SK-MEL-5 (cell line): ENCODE measurements around the gene WDR59. TPM values are rescaled to one million over a fixed set of nuclear protein-coding genes. Genes with fewer than 3 reads are reported as not detected.
"Not testable (repeated sequence)": the region's sequence is repeated elsewhere in the genome, so short reads cannot be mapped to it uniquely, and the experiment has no call there.

Experiments used
- DNase-seq: peaks from one replicate; pipeline ENCODE4 v3.0.0-alpha.2; 2016; ENCODE audit warnings: low read depth, low spot score
- in situ Hi-C: cut with HindIII; loops from 2 replicates; pipeline ENCODE4 v1.10.0; 2016; ENCODE audit warnings: low sequenced_read_pairs, high pct_unique_total_duplicates, low pct_unique_long_range_greater_than_20kb
- total RNA-seq: library from RNA; depleted of rRNA; stranded (reverse); fragments of >200 nt; shearing (Covaris generic); gene quantifications from 2 replicates; pipeline ENCODE4 v1.2.3, GENCODE V29; 2014

Gene WDR59
- total RNA-seq, 1 experiment from 2014 or later: 15.4 TPM

DNA sequence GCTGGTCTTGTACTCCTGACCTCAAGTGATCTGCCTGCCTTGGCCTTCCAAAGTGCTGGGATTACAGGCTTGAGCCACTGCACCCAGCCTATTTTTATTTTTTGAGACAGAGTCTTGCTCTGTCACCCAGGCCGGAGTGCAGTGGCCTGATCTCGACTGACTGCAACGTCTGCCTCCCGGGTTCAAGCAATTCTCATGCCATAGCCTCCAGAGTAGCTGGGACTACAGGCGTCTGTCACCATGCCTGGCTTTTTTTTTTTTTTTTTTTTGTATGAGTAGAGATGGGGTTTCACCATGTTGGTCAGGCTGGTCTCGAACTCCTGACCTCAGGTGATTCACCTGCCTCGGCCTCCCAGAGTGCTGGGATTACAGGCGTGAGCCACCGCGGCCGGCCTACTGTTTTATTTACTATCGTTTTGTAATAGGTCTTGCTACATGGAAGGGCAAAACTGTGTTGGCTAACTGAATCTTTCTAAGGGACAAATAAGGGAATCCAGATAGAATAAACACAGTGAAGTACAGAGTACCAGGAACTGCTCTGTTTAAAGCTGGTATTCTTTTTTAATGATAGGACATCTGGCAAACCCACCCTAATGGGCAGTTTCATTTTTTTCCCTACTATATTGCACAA, 31.6 kb upstream of the WDR59 start:
- DNase-seq, in situ Hi-C loops: not testable (repeated sequence)

GRCh38 chr16:75014318-75014717, 29.4 kb upstream of the WDR59 start:
- in situ Hi-C loops: no loop called here
- no peak for DNase-seq

- DNase-seq, in situ Hi-C loops: not testable (repeated sequence)
These were observed 28.2 kb upstream of the WDR59 start for GRCh38 chr16:75013123-75013522.

- DNase-seq: no peak
These were observed 27.6 kb upstream of the WDR59 start for GRCh38 chr16:75012380-75013081.

DNA sequence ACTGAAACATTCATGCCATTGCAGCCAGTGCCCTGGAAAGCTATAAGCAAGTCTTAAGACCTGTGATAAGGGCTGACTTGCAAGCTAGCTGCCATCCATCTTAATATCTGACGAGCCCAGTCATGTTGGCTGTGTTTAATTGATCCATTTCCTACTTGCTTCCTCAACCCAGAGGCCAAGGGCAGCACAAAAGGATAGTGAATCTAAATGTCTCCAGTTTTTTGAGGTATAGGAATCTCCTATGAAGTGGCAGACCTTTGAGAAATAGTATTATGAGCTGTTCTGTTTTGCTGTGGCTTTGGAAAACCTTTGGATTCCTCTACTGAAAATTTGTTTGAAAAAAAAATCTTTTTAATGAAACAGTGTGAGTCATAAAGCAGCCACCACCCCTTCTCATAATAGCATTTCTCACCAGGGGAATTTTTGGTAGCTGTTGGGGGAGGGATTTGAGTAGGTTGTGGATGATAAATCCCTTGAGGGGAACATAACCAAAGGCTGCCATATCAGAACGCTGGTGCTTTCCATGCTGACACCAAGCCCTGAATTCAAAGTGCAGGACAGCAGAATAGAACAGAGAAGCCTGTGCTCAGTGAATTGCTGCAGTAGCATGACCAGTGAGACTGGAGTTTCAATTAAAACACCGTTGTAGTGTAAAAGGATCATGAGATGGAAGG, 26.8 kb upstream of the WDR59 start:
- peak; percentile 15 for DNase-seq
- in situ Hi-C loops: no loop called here

More at GRCh38 chr16:75012380-75013081, 27.6 kb upstream of the WDR59 start:
- in situ Hi-C loops: no loop called here

DNA sequence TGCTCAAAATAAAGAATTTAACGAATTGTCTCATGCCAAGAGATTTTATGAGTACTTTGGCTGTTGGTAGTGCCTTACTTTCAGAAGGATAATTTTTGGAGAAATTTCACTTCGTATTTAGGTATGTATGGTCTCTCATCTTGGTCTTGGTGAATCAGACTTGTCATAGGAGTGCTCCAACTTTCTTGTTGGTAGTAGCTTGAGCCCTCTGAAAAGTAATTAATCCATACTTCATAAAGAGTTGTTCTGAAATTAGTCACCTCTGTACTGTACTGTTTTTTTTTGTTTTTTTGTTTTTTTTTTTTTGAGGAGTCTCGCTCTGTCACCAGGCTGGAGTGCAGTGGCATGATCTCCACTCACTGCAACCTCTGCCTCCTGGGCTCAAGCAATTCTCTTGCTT, 25.5 kb upstream of the WDR59 start:
- in situ Hi-C loops: no loop called here
- no peak for DNase-seq

DNA sequence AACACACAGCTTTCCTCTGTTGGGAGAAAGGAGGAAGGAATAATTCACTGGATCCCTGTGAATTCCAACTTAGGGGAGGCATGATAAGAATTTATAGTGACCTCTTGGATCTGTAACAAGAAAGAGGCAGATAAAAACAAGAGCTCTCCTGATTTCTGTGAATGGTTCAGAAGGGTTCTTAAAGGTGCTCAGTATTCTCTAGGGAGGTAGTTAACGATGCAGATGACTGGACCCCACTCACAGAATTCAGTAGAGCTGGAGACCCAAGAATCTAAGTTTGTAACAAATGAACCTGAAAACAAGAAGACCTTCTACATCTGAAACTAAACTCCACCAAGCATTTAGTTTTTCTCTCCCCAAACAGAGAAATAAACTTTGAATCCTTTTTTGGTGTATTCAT, 22.5 kb upstream of the WDR59 start:
- in situ Hi-C loops: no loop called here
- no peak for DNase-seq

GRCh38 chr16:75005697-75006096, 20.8 kb upstream of the WDR59 start:
- no peak for DNase-seq
- in situ Hi-C loops: no loop called here

DNA sequence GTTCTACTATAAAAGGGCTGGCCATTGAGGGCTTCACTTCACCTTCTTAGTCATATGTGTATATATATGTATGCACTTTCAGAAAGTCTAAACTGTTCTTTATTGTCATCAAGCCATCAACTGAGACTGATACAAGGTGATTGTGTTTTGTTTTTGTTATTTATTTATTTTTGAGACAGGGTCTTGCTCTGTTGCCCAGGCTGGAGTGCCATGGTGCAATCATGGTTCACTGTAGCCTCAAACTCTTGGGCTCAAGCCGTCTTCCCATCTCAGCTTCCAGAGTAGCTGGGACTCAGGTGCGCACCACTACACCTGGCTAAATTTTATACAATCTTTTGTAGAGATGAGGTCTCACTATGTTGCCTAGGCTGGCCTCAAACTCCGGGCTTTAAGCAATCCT, 19.5 kb upstream of the WDR59 start:
- in situ Hi-C loops: no loop called here
- DNase-seq: no peak

DNA sequence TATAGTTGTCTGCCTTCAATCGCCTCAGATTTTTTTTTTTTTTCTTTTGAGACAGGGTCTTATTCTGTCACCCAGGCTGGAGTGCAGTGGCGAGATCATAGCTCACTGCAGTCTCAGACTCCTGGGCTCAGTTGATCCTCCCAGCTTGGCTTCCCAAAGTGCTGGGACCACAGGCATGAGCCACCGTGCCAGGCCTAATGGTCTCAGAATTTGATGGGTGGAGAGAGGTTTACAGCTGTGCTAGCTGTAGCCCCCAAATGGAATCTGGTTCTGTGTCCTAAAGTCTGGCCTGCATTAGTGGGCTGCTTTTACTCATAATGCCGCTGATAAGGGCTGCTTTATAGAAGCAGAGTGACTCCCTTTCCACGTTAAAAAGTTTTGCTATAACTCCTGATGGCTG, 19.0 kb upstream of the WDR59 start:
- in situ Hi-C loops: no loop called here
- no peak for DNase-seq

- in situ Hi-C loops: no loop called here
- no peak for DNase-seq
These were observed 17.6 kb upstream of the WDR59 start for GRCh38 chr16:75002474-75002873.

- DNase-seq: no peak
These were observed 15.7 kb upstream of the WDR59 start for GRCh38 chr16:75000481-75001081.

DNA sequence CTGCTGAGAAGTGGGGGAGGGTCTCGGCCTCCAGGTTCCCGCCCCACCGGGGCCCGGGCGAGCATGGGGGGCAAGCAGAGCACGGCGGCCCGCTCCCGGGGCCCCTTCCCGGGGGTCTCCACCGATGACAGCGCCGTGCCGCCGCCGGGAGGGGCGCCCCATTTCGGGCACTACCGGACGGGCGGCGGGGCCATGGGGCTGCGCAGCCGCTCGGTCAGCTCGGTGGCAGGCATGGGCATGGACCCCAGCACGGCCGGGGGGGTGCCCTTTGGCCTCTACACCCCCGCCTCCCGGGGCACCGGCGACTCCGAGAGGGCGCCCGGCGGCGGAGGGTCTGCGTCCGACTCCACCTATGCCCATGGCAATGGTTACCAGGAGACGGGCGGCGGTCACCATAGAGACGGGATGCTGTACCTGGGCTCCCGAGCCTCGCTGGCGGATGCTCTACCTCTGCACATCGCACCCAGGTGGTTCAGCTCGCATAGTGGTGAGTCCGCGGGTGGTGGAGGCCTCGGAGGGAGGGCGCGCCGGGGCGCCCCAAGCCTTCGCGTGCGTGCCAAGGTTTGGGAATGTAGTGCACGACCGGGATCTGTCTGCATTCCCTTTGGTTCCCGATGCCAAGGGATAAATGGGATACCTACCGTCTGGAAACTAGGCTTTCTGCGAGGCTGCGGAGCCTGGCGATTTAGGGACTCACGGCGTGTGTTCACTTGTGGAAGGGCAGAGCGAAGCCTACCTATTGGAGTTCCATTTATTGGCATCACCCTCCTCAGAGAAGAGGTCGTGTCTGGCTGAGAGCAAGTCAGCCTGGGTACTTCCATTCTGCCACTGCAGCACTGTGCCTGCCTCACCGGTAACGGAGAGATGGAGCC, 14.9 kb upstream of the WDR59 start:
- in situ Hi-C loops: no loop called here
- no peak for DNase-seq

More at GRCh38 chr16:75000481-75001081, 15.7 kb upstream of the WDR59 start:
- in situ Hi-C loops: no loop called here

DNA sequence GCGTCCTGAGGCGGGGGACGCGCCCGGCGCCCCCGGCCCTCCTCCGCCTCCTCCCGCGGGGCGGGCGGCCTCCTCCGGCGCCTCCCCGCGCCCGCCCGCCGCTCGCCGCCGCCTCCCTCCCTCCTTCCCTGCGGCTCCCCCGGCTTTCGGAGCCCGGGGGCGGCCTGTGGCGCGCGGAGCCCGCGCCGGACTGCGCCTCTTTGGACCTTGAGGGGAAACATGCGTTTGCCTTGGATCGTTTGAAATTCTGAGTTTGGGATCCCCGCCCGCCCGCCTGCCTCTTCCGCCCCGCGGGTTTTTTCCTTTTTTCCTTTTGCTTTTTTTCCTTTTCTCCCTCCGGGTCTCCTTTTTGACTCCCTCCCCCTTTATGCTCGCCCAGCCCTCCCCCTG, 14.3 kb upstream of the WDR59 start:
- no peak for DNase-seq
- in situ Hi-C loops: no loop called here

DNA sequence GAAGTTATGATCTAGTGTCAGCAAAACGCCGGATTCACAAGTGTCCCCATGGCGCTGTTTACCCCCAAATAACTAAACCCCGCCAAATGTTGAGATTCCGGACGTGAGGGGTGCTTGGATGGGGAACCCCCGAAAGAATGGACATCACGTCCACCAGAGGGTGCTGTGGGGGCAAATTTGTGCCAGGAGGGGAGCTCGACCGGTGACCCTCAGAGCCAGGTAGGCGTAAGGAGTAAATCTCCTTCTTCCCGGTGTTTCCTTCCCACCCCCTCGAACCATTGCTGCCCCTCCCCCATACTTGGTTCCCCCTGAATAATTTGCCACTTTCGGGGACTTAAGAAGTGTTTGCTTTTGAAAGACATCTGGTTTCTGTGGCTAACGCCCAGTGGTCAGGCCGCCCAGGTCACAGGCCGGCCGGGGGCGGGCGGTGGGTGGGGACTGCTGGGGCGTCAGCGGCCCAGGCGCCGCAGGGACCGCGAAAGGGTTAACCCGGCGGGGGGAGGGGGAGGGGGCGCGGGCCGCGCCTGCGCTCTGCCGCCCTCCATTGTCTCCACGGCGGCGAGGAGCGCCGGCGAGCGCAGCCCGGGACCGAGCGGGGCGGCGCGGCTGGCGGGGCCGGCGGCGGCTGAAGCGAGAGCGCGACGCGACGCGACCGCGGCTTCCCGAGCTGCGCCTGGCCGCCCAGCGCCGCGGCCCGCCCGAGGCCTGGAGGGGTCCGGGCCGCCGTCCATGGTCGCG, 13.7 kb upstream of the WDR59 start, which contains the start of gene ZNRF1:
ZNRF1 (plus strand) TSS at position 544 of the 738 bp plus-strand sequence. CDS start 648 bp downstream, outside the sequence.
- in situ Hi-C loops: no loop called here
- peak; percentile 71 for DNase-seq

GRCh38 chr16:74997042-74997491, 12.1 kb upstream of the WDR59 start:
- in situ Hi-C loops: no loop called here
- no peak for DNase-seq

GRCh38 chr16:74995986-74996385, 11.1 kb upstream of the WDR59 start:
- in situ Hi-C loops: no loop called here
- DNase-seq: no peak
